HepG2 (cell line): ENCODE data around the gene PGM5. TPM values are rescaled to one million over a fixed set of nuclear protein-coding genes. Genes with fewer than 3 reads are reported as not detected.
"Not testable (repeated sequence)": the region's sequence is repeated elsewhere in the genome, so short reads cannot be mapped to it uniquely, and the experiment has no call there.

Experiments
- ATAC-seq: fragments of 200-7000 bp; cut with Tn5 transposase; 3 replicates; pipeline ENCODE4 v1.9.1; 2020; ENCODE audit warnings: mild to moderate bottlenecking, moderate library complexity
- BruUV-seq: library from RNA; stranded (reverse); fragments of 400-500 nt; replicated peaks from 2 replicates; lab custom pipeline; 2021; lab: Mats Ljungman, UMichigan
- CTCF ChIA-PET: fragments of 300-600 bp; formaldehyde crosslinking; extraction: SDS; loops from one replicate; lab custom pipeline; 2021; ENCODE audit warnings: low total read pairs, inconsistent platforms, low intra/inter-chr PET ratio; lab: Yijun Ruan, JAX
- POLR2A ChIA-PET: fragments of 350-600 bp; sonication (Branson Sonifier 250); formaldehyde crosslinking; loops from one replicate; lab custom pipeline; 2020; ENCODE audit warnings: antibody characterized with exemption, inconsistent platforms; lab: Yijun Ruan, JAX
- DNase-seq: peaks from one replicate; pipeline ENCODE4 v3.0.0-alpha.2; 2015; ENCODE audit warnings: low spot score
- FAIRE-seq: peaks from 3 replicates; lab custom pipeline; 2011; peaks lifted over from hg19 to GRCh38; lab: Jason Lieb, UNC
- H2AFZ ChIP-seq: one replicate; pipeline ENCODE4 v1.6.1; 2011; ENCODE audit warnings: low read length, inconsistent platforms
- H3K27ac ChIP-seq: fragments of 300-600 bp; 3 replicates; pipeline ENCODE4 v1.8.0; 2011; ENCODE audit warnings: mixed run types, mild to moderate bottlenecking, mixed read lengths, low read length, inconsistent platforms; ENCODE audit not compliant: insufficient read depth; ENCODE audit errors: extremely low read length
- H3K27me3 ChIP-seq, 2 experiments: fragments of 200-600 bp in 1 of 2; 2 replicates in 1 of 2; 3 replicates in 1 of 2; pipeline versions ENCODE4 v1.6.0 to v1.8.0; 2011; ENCODE audit warnings: low read length in 2 of 2, mild to moderate bottlenecking in 2 of 2, moderate library complexity in 2 of 2, inconsistent platforms in 1 of 2; ENCODE audit not compliant: insufficient read depth in 2 of 2, control insufficient read depth in 1 of 2
- H3K36me3 ChIP-seq, 2 experiments: fragments of 200-600 bp in 1 of 2; replicated peaks in 1 of 2; 2 replicates in 1 of 2; 3 replicates in 1 of 2; pipeline versions ENCODE4 v1.5.1 to v1.8.0; 2011; ENCODE audit warnings: low read length in 2 of 2, inconsistent platforms in 1 of 2; ENCODE audit not compliant: insufficient read depth in 2 of 2, control insufficient read depth in 1 of 2
- H3K4me1 ChIP-seq: 2 replicates; pipeline ENCODE4 v1.5.1; 2012; ENCODE audit warnings: low read length, inconsistent platforms; ENCODE audit not compliant: insufficient read depth
- H3K4me2 ChIP-seq: 2 replicates; pipeline ENCODE4 v1.6.0; 2011; ENCODE audit warnings: low read depth, low read length, inconsistent platforms
- H3K4me3 ChIP-seq, 3 experiments: fragments of 200-600 bp in 1 of 3; sonication (generic), shearing (Covaris generic) in 1 of 3; replicated peaks in 1 of 3; 2 replicates each; pipeline ENCODE4 v1.5.1; 2011 to 2016; ENCODE audit warnings: low read length in 3 of 3, inconsistent platforms in 2 of 3, low read depth in 2 of 3, mild to moderate bottlenecking in 2 of 3, control low read depth in 1 of 3, mixed read lengths in 1 of 3; ENCODE audit not compliant: insufficient read depth in 1 of 3
- H3K79me2 ChIP-seq: one replicate; pipeline ENCODE4 v1.6.1; 2011; ENCODE audit warnings: low read length, inconsistent platforms; ENCODE audit not compliant: insufficient read depth
- H3K9ac ChIP-seq: 2 replicates; pipeline ENCODE4 v1.6.0; 2011; ENCODE audit warnings: mild to moderate bottlenecking, low read depth, low read length, inconsistent platforms; ENCODE audit not compliant: insufficient read depth
- H3K9me3 ChIP-seq: 2 replicates; pipeline ENCODE4 v1.5.1; 2012; ENCODE audit warnings: mild to moderate bottlenecking, low read length
- H4K20me1 ChIP-seq: 2 replicates; pipeline ENCODE4 v1.6.0; 2011; ENCODE audit warnings: inconsistent platforms, mild to moderate bottlenecking, low read length, moderate library complexity; ENCODE audit not compliant: insufficient read depth
- WGBS: methylation state at CpG from one replicate; pipeline ENCODE4 v1.1.6; 2017; ENCODE audit warnings: low lambda C conversion rate; 5-methylcytosine and 5-hydroxymethylcytosine counted together
- in situ Hi-C: cut with HindIII; loops from 2 replicates; pipeline ENCODE4 v1.10.0; 2017; ENCODE audit warnings: low pct_unique_long_range_greater_than_20kb; ENCODE audit not compliant: extremely low pct_ligation_motif_present
- intact Hi-C: fragments of 100-400 bp; cut with micrococcal nuclease; formaldehyde crosslinking; loops from one replicate; pipeline ENCODE4 v1.10.0; 2022; ENCODE audit not compliant: unreplicated experiment
- polyA plus RNA-seq, 8 experiments: library from polyadenylated mRNA; depleted of rRNA in 3 of 8; stranded (reverse) in 7 of 8; unstranded in 1 of 8; fragments of >200 nt; fragmentation: Illumina TruSeq in 4 of 8; extraction: Trizol in 4 of 8; gene quantifications; 2 replicates each; pipeline versions ENCODE4 v1.2.1 to v1.2.3, GENCODE V29; 2011 to 2016; ENCODE audit warnings: low read depth in 4 of 8, missing spikeins in 1 of 8, mixed read lengths in 1 of 8; ENCODE audit not compliant: insufficient read depth in 1 of 8
- total RNA-seq, 5 experiments: library from RNA; depleted of rRNA; stranded (reverse); fragments of >200 nt; fragmentation: Illumina TruSeq; extraction: Trizol; gene quantifications; 2 replicates each; pipeline ENCODE4 v1.2.3, GENCODE V29; 2016; ENCODE audit warnings: low read depth in 1 of 5

PGM5 gene
- total and polyA plus RNA-seq, 2 of the 13 experiments (the other 11 are each of a cell fraction or from before 2014, with no cell fraction given) = not detected

GRCh38 chr9:68324518-68324917, 31.9 kb upstream of the PGM5 start:
- CTCF ChIA-PET, intact Hi-C loops, BruUV-seq: not testable (repeated sequence)

GRCh38 chr9:68329106-68329505, 27.3 kb upstream of the PGM5 start:
- H3K4me3 ChIP-seq, CTCF ChIA-PET, ATAC-seq, H3K36me3 ChIP-seq, H3K9ac ChIP-seq, in situ Hi-C loops, BruUV-seq, H2AFZ ChIP-seq, H3K4me2 ChIP-seq, H3K27ac ChIP-seq, FAIRE-seq, DNase-seq, H3K9me3 ChIP-seq, intact Hi-C loops, POLR2A ChIA-PET, H3K27me3 ChIP-seq, H3K4me1 ChIP-seq, H4K20me1 ChIP-seq, H3K79me2 ChIP-seq: not testable (repeated sequence)
- WGBS = 6% methylated on average over 2 of the region's 4 CpGs

More at GRCh38 chr9:68324518-68324917, 31.9 kb upstream of the PGM5 start:
- H3K27me3 ChIP-seq, H3K79me2 ChIP-seq, DNase-seq, in situ Hi-C loops, H2AFZ ChIP-seq, H3K4me3 ChIP-seq, H3K4me2 ChIP-seq, H3K36me3 ChIP-seq, H3K9me3 ChIP-seq, H4K20me1 ChIP-seq, H3K9ac ChIP-seq, H3K27ac ChIP-seq, POLR2A ChIA-PET, H3K4me1 ChIP-seq, ATAC-seq, FAIRE-seq: not testable (repeated sequence)
- WGBS = 22% methylated on average over 4 of the region's 20 CpGs

- not testable (repeated sequence) for BruUV-seq, H3K27ac ChIP-seq
Measured at GRCh38 chr9:68330531-68331173, 25.8 kb upstream of the PGM5 start.

GRCh38 chr9:68332122-68332521, 24.3 kb upstream of the PGM5 start:
- H3K9me3 ChIP-seq, CTCF ChIA-PET: not testable (repeated sequence)

More at GRCh38 chr9:68330531-68331173, 25.8 kb upstream of the PGM5 start:
- CTCF ChIA-PET, H3K9ac ChIP-seq, H3K27me3 ChIP-seq, H3K79me2 ChIP-seq, DNase-seq, FAIRE-seq, H3K9me3 ChIP-seq, H3K4me2 ChIP-seq, H3K4me3 ChIP-seq, H3K4me1 ChIP-seq, H2AFZ ChIP-seq, in situ Hi-C loops, ATAC-seq, POLR2A ChIA-PET, H4K20me1 ChIP-seq, intact Hi-C loops, H3K36me3 ChIP-seq: not testable (repeated sequence)
- WGBS = 35% methylated on average over 7 of the region's 11 CpGs

More at GRCh38 chr9:68332122-68332521, 24.3 kb upstream of the PGM5 start:
- ATAC-seq, H3K4me3 ChIP-seq, BruUV-seq, H4K20me1 ChIP-seq, H3K27ac ChIP-seq, H3K36me3 ChIP-seq, POLR2A ChIA-PET, FAIRE-seq, DNase-seq, intact Hi-C loops, H3K4me1 ChIP-seq, in situ Hi-C loops, H3K27me3 ChIP-seq, H2AFZ ChIP-seq, H3K4me2 ChIP-seq, H3K9ac ChIP-seq, H3K79me2 ChIP-seq: not testable (repeated sequence)
- no CpG with 5 or more reads among the region's 1 CpG for WGBS
